ENCODE data around the gene PTPRN2. TPM values are rescaled to one million over a fixed set of nuclear protein-coding genes. Genes with fewer than 3 reads are reported as not detected.

Gene PTPRN2
- total and polyA plus RNA-seq, 2 donors (not counting 3 experiments of a cell fraction or from before 2014, with no cell fraction given): 0.62 to 0.88 TPM

- no TSS peak for BruUV-seq (replicated peaks)
- Histone ChIP-seq H3K36me3 (ENCODE audit: control insufficient read depth in 2 of 2, extremely low read depth in 1 of 2, insufficient read depth in 2 of 2, low read length in 2 of 2) (no peaks in the 10 kb centered on the region), H3K9ac (replicated peaks; ENCODE audit: extremely low read depth, insufficient read depth, low read length) (no peak overlapping the region), H4K20me1 (replicated peaks; ENCODE audit: control insufficient read depth, extremely low read depth, insufficient read depth, low read length) (no peaks in the 10 kb centered on the region), H3K4me1 (ENCODE audit: control insufficient read depth, extremely low read depth, insufficient read depth, low read length) (no peaks in the 10 kb centered on the region), H2AFZ (ENCODE audit: low read depth, low read length) (no peak overlapping the region), H3K79me2 (ENCODE audit: control insufficient read depth, insufficient read depth, low read length) (no peaks in the 10 kb centered on the region), H3K4me2 (ENCODE audit: insufficient read depth, low read length) (no peak overlapping the region), H3K9me3 (replicated peaks; ENCODE audit: control insufficient read depth, insufficient read depth, low read length) (no peaks in the 10 kb centered on the region), H3K4me3 (replicated peaks in 1 of 3; ENCODE audit: insufficient read depth in 1 of 3, low read depth in 1 of 3, low read length in 3 of 3) (no peak overlapping the region), H3K27ac (ENCODE audit: insufficient read depth, low read depth, low read length) (no peak overlapping the region), H3K9me1 (replicated peaks; ENCODE audit: control insufficient read depth, extremely low read depth, insufficient read depth, low read length) (no peaks in the 10 kb centered on the region), H3K27me3 (ENCODE audit: control insufficient read depth in 2 of 2, insufficient read depth in 2 of 2, low read length in 2 of 2) (no peaks in the 10 kb centered on the region)
- ChIA-PET POLR2A (no interaction called here), CTCF (no interaction called here)
- no peak for TF ChIP-seq JUN (IDR thresholded peaks at IDR 0.05; ENCODE audit: borderline replicate concordance, insufficient read depth, insufficient read length, low read depth)
- TF ChIP-seq EZH2 (IDR thresholded peaks at IDR 0.05; ENCODE audit: borderline replicate concordance, low read depth, low read length, severe bottlenecking): no peak
- no peak for TF ChIP-seq FOS (IDR thresholded peaks at IDR 0.05; ENCODE audit: borderline replicate concordance, insufficient read depth, low read length)
- TF ChIP-seq POLR2AphosphoS5 (IDR thresholded peaks at IDR 0.05; ENCODE audit: insufficient read depth, low read depth, low read length): no peak
- TF ChIP-seq MYC (IDR thresholded peaks at IDR 0.05; ENCODE audit: low read depth, low read length): no peak
- no peak for TF ChIP-seq POLR2A (IDR thresholded peaks at IDR 0.05; ENCODE audit: low read depth, low read length)
- no peak for TF ChIP-seq CTCF (IDR thresholded peaks at IDR 0.05; ENCODE audit: extremely low read depth in 1 of 2, insufficient read depth in 1 of 2, low read depth in 1 of 2, low read length in 2 of 2)
- dilution Hi-C loops (cut with MboI; ENCODE audit: extremely low pct_ligation_motif_present, low sequenced_read_pairs) (no loop called here), intact Hi-C loops (cut with micrococcal nuclease) (no loop called here)
- FAIRE-seq: no peak
- DNase-seq (ENCODE audit: low read depth, low spot score): no peak
Measured at GRCh38 chr7:157586426-157586955, 1001.1 kb downstream of the PTPRN2 start.

Measured in endothelial cell of umbilical vein (primary cell).